Stimulated activated CD8-positive, alpha-beta memory T cell treated with anti-CD3 and anti-CD28 coated beads, Interleukin-12 subunit alpha, Interleukin-12 subunit beta, amount 100 ng/mL, for 1 hour (primary cell): ENCODE data around the gene CALHM2.

Source experiments
- DNase-seq: peaks from one replicate; pipeline ENCODE4 v3.0.0-alpha.2; 2020; ENCODE audit warnings: low read depth

CALHM2 gene

GRCh38 chr10:103416436-103417147, 35.6 kb downstream of the CALHM2 start:
- peak; percentile 54 for DNase-seq

GRCh38 chr10:103415581-103415980, 36.6 kb downstream of the CALHM2 start:
- no peak for DNase-seq

- no peak for DNase-seq
These were observed 38.6 kb downstream of the CALHM2 start for GRCh38 chr10:103413564-103413963.

GRCh38 chr10:103397191-103397825, 54.9 kb downstream of the CALHM2 start:
- no peak for DNase-seq

- no peak for DNase-seq
These were observed 55.4 kb downstream of the CALHM2 start for GRCh38 chr10:103396789-103397087.
